GM13976 (cell line): ENCODE results near the gene ZNF609.
A peak's percentile ranks its signal among the peaks of the same experiment; 100 is the strongest.

Experiments
- DNase-seq: peaks from one replicate; pipeline ENCODE4 v3.0.0; 2012; ENCODE audit warnings: low spot score
- in situ Hi-C: fragments of 300-500 bp; cut with MboI; formaldehyde crosslinking; loops from one replicate; pipeline ENCODE4 v1.12.0; 2022; ENCODE audit warnings: low sequenced_read_pairs, mixed read lengths, inconsistent platforms; ENCODE audit not compliant: unreplicated experiment
- TF ChIP-seq, protein P1 (sequence below): IDR thresholded peaks from 2 replicates; pipeline ENCODE4 v1.5.1; 2012; ENCODE audit warnings: borderline replicate concordance, mild to moderate bottlenecking; ENCODE audit not compliant: insufficient read depth; ENCODE audit errors: extremely low read depth, missing control alignments, control extremely low read depth

The ZNF609 gene

GRCh38 chr15:64426845-64427465 is 33.4 kb upstream of the ZNF609 start:
- no peak for DNase-seq
- in situ Hi-C loops: no loop called here

DNA sequence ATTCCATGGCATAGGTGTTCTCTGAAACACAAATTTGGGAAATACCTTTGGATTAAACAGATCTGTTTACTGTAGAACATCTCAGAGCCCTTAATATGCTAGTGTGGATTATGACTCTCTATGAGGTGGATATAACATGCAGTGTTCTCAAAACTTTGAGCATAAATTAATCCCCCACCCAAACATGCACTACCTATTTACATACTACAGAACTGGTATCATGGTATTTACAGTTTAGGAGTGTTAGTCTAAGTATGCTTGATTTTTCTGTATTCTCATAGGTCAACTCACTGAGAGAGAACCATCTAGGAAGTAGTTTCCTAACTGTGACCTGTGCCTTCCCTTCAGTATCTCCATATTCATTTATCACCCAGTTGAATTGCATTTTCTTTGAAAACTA is 30.9 kb upstream of the ZNF609 start:
- in situ Hi-C loops: no loop called here
- TF ChIP-seq, protein P1, sequence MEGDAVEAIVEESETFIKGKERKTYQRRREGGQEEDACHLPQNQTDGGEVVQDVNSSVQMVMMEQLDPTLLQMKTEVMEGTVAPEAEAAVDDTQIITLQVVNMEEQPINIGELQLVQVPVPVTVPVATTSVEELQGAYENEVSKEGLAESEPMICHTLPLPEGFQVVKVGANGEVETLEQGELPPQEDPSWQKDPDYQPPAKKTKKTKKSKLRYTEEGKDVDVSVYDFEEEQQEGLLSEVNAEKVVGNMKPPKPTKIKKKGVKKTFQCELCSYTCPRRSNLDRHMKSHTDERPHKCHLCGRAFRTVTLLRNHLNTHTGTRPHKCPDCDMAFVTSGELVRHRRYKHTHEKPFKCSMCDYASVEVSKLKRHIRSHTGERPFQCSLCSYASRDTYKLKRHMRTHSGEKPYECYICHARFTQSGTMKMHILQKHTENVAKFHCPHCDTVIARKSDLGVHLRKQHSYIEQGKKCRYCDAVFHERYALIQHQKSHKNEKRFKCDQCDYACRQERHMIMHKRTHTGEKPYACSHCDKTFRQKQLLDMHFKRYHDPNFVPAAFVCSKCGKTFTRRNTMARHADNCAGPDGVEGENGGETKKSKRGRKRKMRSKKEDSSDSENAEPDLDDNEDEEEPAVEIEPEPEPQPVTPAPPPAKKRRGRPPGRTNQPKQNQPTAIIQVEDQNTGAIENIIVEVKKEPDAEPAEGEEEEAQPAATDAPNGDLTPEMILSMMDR: no peak
- DNase-seq: no peak

More at GRCh38 chr15:64426845-64427465, 33.4 kb upstream of the ZNF609 start:
- TF ChIP-seq, protein P1: peak; percentile 24

- DNase-seq: peak; percentile 37
- in situ Hi-C loops: no loop called here
- TF ChIP-seq, protein P1: no peak
Measured at GRCh38 chr15:64430000-64430735, 30.2 kb upstream of the ZNF609 start.

DNA sequence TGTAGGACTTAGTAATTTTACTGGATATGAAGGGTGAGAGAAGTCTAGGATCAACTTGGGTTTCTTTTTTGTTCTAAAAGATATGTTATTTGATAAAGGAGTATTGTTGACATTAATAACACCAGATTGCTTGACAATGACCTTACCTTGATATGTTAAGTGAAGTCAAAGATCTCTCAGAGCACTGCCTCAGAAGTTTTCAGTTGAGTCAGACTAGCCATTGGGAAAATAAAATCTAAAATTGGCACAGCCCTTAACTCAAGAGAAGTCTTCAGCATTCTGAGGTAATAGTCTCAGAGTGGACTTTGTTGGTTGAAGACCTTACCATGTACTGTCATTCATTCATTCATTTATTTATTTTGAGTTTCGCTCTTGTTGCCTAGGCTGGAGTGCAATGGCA is 22.4 kb upstream of the ZNF609 start:
- DNase-seq: no peak
- in situ Hi-C loops: no loop called here
- TF ChIP-seq, protein P1: no peak

GRCh38 chr15:64438653-64439447 is 21.5 kb upstream of the ZNF609 start:
- in situ Hi-C loops: no loop called here
- TF ChIP-seq, protein P1: no peak
- DNase-seq: no peak

DNA sequence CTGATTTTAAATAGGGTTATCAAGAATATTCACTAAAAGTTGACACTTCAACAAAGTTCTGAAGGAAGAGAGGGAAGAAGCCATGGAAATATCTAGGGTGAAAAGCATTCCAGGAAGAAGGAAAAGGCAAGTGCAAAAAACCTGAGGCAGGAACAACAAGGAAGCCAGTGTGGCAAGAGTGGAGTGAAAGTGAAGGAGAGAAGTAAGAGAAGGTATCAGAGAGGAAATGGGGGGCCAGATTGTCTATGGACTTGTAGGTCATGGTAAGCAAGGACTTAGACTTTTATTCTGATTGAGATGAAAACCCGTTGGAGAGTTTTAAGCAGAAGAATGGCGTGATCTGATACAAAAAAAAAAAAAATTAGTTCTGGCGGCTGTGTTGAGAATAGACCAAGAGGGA is 18.5 kb upstream of the ZNF609 start:
- TF ChIP-seq, protein P1: no peak
- no peak for DNase-seq
- in situ Hi-C loops: no loop called here
